ENCODE data around the gene NCEH1. TPM values are rescaled to one million over a fixed set of nuclear protein-coding genes. Genes with fewer than 3 reads are reported as not detected.

NCEH1 gene
- total RNA-seq, 2 experiments from 2014 or later = 4.9 to 6.3 TPM

GRCh38 chr3:172694573-172695246 lies 16.2 kb downstream of the NCEH1 start:
- no peaks in the 10 kb centered on the region for H3K27me3 Mint-ChIP-seq
- no peak for ATAC-seq
- H3K27ac Mint-ChIP-seq = no peak overlapping the region
- H3K36me3 Mint-ChIP-seq (ENCODE audit: low read depth) = no peaks in the 10 kb centered on the region
- H3K4me3 Mint-ChIP-seq = no peak overlapping the region
- CTCF ChIA-PET = interaction anchor here (0.6 to 1.2 kb wide), 4 partner anchors 9 to 83 kb away, joined by 3 to 4 read pairs (median 3); no protein-coding TSS in a partner anchor
- H3K4me1 Mint-ChIP-seq = peaks cover 6% of the 10 kb centered on the region
- POLR2A ChIA-PET = no interaction called here
- no peak for DNase-seq
- intact Hi-C loops (cut with DNase I, micrococcal nuclease) = no loop called here
- no peaks in the 10 kb centered on the region for H3K9me3 Mint-ChIP-seq (ENCODE audit: low read depth)

GRCh38 chr3:172692751-172693338 lies 18.0 kb downstream of the NCEH1 start:
- no peak overlapping the region for H3K4me3 Mint-ChIP-seq
- peaks cover 6% of the 10 kb centered on the region for H3K4me1 Mint-ChIP-seq
- no peaks in the 10 kb centered on the region for H3K27me3 Mint-ChIP-seq
- ATAC-seq (no peak), DNase-seq (no peak)
- no peak overlapping the region for H3K27ac Mint-ChIP-seq
- CTCF ChIA-PET = interaction anchor here (1.1 to 2.7 kb wide), 6 partner anchors 16 to 352 kb away, joined by 4 to 13 read pairs (median 5); partner anchors contain the start of genes ECT2 and NCEH1
- POLR2A ChIA-PET = no interaction called here
- no peaks in the 10 kb centered on the region for H3K9me3 Mint-ChIP-seq (ENCODE audit: low read depth)
- intact Hi-C loops (cut with DNase I, micrococcal nuclease) = no loop called here
- H3K36me3 Mint-ChIP-seq (ENCODE audit: low read depth) = no peaks in the 10 kb centered on the region

GRCh38 chr3:172690936-172691335 lies 19.9 kb downstream of the NCEH1 start:
- ChIA-PET CTCF (no interaction called here), POLR2A (no interaction called here)
- no peaks in the 10 kb centered on the region for H3K36me3 Mint-ChIP-seq (ENCODE audit: low read depth)
- no peaks in the 10 kb centered on the region for H3K9me3 Mint-ChIP-seq (ENCODE audit: low read depth)
- intact Hi-C loops (cut with DNase I, micrococcal nuclease) = no loop called here
- H3K4me3 Mint-ChIP-seq = no peak overlapping the region
- DNase-seq (no peak), ATAC-seq (no peak)
- no peaks in the 10 kb centered on the region for H3K27me3 Mint-ChIP-seq
- no peak overlapping the region for H3K27ac Mint-ChIP-seq
- H3K4me1 Mint-ChIP-seq = peaks cover 10% of the 10 kb centered on the region

- DNase-seq (no peak), ATAC-seq (no peak)
- H3K9me3 Mint-ChIP-seq (ENCODE audit: low read depth) = no peaks in the 10 kb centered on the region
- H3K4me3 Mint-ChIP-seq = no peak overlapping the region
- no peaks in the 10 kb centered on the region for H3K36me3 Mint-ChIP-seq (ENCODE audit: low read depth)
- H3K27ac Mint-ChIP-seq = no peak overlapping the region
- intact Hi-C loops (cut with DNase I, micrococcal nuclease) = no loop called here
- peaks cover 18% of the 10 kb centered on the region for H3K4me1 Mint-ChIP-seq
- no peaks in the 10 kb centered on the region for H3K27me3 Mint-ChIP-seq
- CTCF ChIA-PET = interaction anchor here (1.0 kb wide), 1 partner anchor 12 kb away, joined by 3 read pairs; no protein-coding TSS in a partner anchor
- POLR2A ChIA-PET = no interaction called here
Measured at GRCh38 chr3:172688588-172688987, 22.3 kb downstream of the NCEH1 start.

- no peaks in the 10 kb centered on the region for H3K36me3 Mint-ChIP-seq (ENCODE audit: low read depth)
- POLR2A ChIA-PET = no interaction called here
- intact Hi-C loops (cut with DNase I, micrococcal nuclease) = no loop called here
- H3K4me3 Mint-ChIP-seq = no peak overlapping the region
- ATAC-seq (no peak), DNase-seq (no peak)
- CTCF ChIA-PET = interaction anchor here (0.5 to 2.9 kb wide), 5 partner anchors 10 to 1257 kb away, joined by 3 to 15 read pairs (median 4); no protein-coding TSS in a partner anchor
- H3K9me3 Mint-ChIP-seq (ENCODE audit: low read depth) = no peaks in the 10 kb centered on the region
- H3K27me3 Mint-ChIP-seq = no peaks in the 10 kb centered on the region
- no peak overlapping the region for H3K27ac Mint-ChIP-seq
- peaks cover 12% of the 10 kb centered on the region for H3K4me1 Mint-ChIP-seq
Measured at GRCh38 chr3:172687501-172687900, 23.4 kb downstream of the NCEH1 start.

- Mint-ChIP-seq H3K4me3 (no peak overlapping the region), H3K27me3 (no peaks in the 10 kb centered on the region), H3K36me3 (ENCODE audit: low read depth) (no peaks in the 10 kb centered on the region), H3K27ac (peak overlapping the region; percentile 48), H3K4me1 (peaks cover 12% of the 10 kb centered on the region), H3K9me3 (ENCODE audit: low read depth) (no peaks in the 10 kb centered on the region)
- POLR2A ChIA-PET = no interaction called here
- DNase-seq = no peak
- peak; percentile 89 for ATAC-seq
- CTCF ChIA-PET = interaction anchor here (1.0 to 2.9 kb wide), 4 partner anchors 9 to 224 kb away, joined by 3 to 15 read pairs (median 6); no protein-coding TSS in a partner anchor
- intact Hi-C loops (cut with DNase I, micrococcal nuclease) = no loop called here
Measured at GRCh38 chr3:172685331-172686214, 25.3 kb downstream of the NCEH1 start.

- intact Hi-C loops (cut with DNase I, micrococcal nuclease) = no loop called here
- Mint-ChIP-seq H3K9me3 (ENCODE audit: low read depth) (no peaks in the 10 kb centered on the region), H3K4me3 (no peak overlapping the region), H3K27ac (no peak overlapping the region), H3K36me3 (ENCODE audit: low read depth) (no peaks in the 10 kb centered on the region), H3K27me3 (no peaks in the 10 kb centered on the region), H3K4me1 (peaks cover 6% of the 10 kb centered on the region)
- POLR2A ChIA-PET = no interaction called here
- CTCF ChIA-PET = interaction anchor here (1.1 kb wide), 1 partner anchor 349 kb away, joined by 3 read pairs; no protein-coding TSS in a partner anchor
- DNase-seq = no peak
- no peak for ATAC-seq
Measured at GRCh38 chr3:172680684-172681083, 30.2 kb downstream of the NCEH1 start.

GRCh38 chr3:172679599-172679998 lies 31.3 kb downstream of the NCEH1 start:
- Mint-ChIP-seq H3K9me3 (ENCODE audit: low read depth) (no peaks in the 10 kb centered on the region), H3K4me1 (no peaks in the 10 kb centered on the region), H3K36me3 (ENCODE audit: low read depth) (no peaks in the 10 kb centered on the region), H3K27ac (no peak overlapping the region), H3K27me3 (no peaks in the 10 kb centered on the region), H3K4me3 (no peak overlapping the region)
- ChIA-PET CTCF (interaction anchor here (1.0 kb wide), 2 partner anchors 11 to 21 kb away, joined by 3 read pairs; no protein-coding TSS in a partner anchor), POLR2A (no interaction called here)
- intact Hi-C loops (cut with DNase I, micrococcal nuclease) = no loop called here
- DNase-seq = no peak
- no peak for ATAC-seq

GRCh38 chr3:172678068-172678467 lies 32.8 kb downstream of the NCEH1 start:
- Mint-ChIP-seq H3K27me3 (no peaks in the 10 kb centered on the region), H3K4me3 (no peak overlapping the region), H3K27ac (no peak overlapping the region), H3K36me3 (ENCODE audit: low read depth) (no peaks in the 10 kb centered on the region), H3K9me3 (ENCODE audit: low read depth) (no peaks in the 10 kb centered on the region), H3K4me1 (no peaks in the 10 kb centered on the region)
- ChIA-PET POLR2A (no interaction called here), CTCF (interaction anchor here (0.7 to 0.8 kb wide), 3 partner anchors 33 to 409 kb away, joined by 3 to 6 read pairs (median 5); partner anchors contain the start of gene NCEH1)
- ATAC-seq (no peak), DNase-seq (no peak)
- intact Hi-C loops (cut with DNase I, micrococcal nuclease) = no loop called here

- Mint-ChIP-seq H3K4me3 (no peak overlapping the region), H3K9me3 (ENCODE audit: low read depth) (no peaks in the 10 kb centered on the region), H3K36me3 (ENCODE audit: low read depth) (no peaks in the 10 kb centered on the region), H3K27me3 (no peaks in the 10 kb centered on the region), H3K27ac (no peak overlapping the region), H3K4me1 (no peaks in the 10 kb centered on the region)
- POLR2A ChIA-PET = no interaction called here
- CTCF ChIA-PET = interaction anchor here (0.8 to 1.4 kb wide), 11 partner anchors 9 to 592 kb away, joined by 3 to 9 read pairs (median 3); partner anchors contain the start of gene NCEH1
- ATAC-seq (no peak), DNase-seq (no peak)
- intact Hi-C loops (cut with DNase I, micrococcal nuclease) = no loop called here
Measured at GRCh38 chr3:172676196-172676922, 34.5 kb downstream of the NCEH1 start.
